Caco-2 (cell line): Measurements from ENCODE around the gene RIF1. TPM values are rescaled to one million over a fixed set of nuclear protein-coding genes. Genes with fewer than 3 reads are reported as not detected.
"Not testable (repeated sequence)": the region's sequence is repeated elsewhere in the genome, so short reads cannot be mapped to it uniquely, and the experiment has no call there.

Experiments
- BruUV-seq: library from RNA; stranded (reverse); fragments of 400-500 nt; replicated peaks from 2 replicates; lab custom pipeline; 2021; lab: Mats Ljungman, UMichigan
- CTCF ChIA-PET: fragments of 300-600 bp; sonication (Branson Sonifier 250); formaldehyde crosslinking; loops from one replicate; lab custom pipeline; 2022; ENCODE audit warnings: antibody characterized with exemption; lab: Charles Lee
- POLR2A ChIA-PET: fragments of 300-600 bp; sonication (Branson Sonifier 250); formaldehyde crosslinking; loops from one replicate; lab custom pipeline; 2022; ENCODE audit warnings: antibody characterized with exemption; lab: Charles Lee
- DNase-seq, 2 experiments: peaks; one replicate each; pipeline versions ENCODE4 v3.0.0 to v3.0.0-alpha.2; 2020 to 2022
- H3K27me3 ChIP-seq: replicated peaks from 2 replicates; pipeline ENCODE4 v1.6.0; 2011; ENCODE audit warnings: low read length; ENCODE audit not compliant: control insufficient read depth, insufficient read depth
- H3K36me3 ChIP-seq: 2 replicates; pipeline ENCODE4 v1.5.1; 2011; ENCODE audit warnings: low read length; ENCODE audit not compliant: control insufficient read depth, insufficient read depth
- H3K4me1 ChIP-seq: fragments of 250-450 bp; sonication (Bioruptor Pico); 2 replicates; pipeline ENCODE4 v1.5.1; 2020; ENCODE audit warnings: mild to moderate bottlenecking
- H3K4me3 ChIP-seq: 2 replicates; pipeline ENCODE4 v1.5.1; 2011; ENCODE audit warnings: low read depth, mild to moderate bottlenecking, control low read depth, low read length
- H3K9me3 ChIP-seq: fragments of 250-450 bp; sonication (Bioruptor Pico); 2 replicates; pipeline ENCODE4 v1.5.1; 2020; ENCODE audit warnings: mild to moderate bottlenecking, moderate library complexity
- H3K27ac Mint-ChIP-seq: one replicate; pipeline ENCODE4 v1.8.0; 2022; ENCODE audit warnings: mixed read lengths; ENCODE audit not compliant: unreplicated experiment
- H3K27me3 Mint-ChIP-seq: one replicate; pipeline ENCODE4 v1.8.0; 2022; ENCODE audit warnings: mixed read lengths; ENCODE audit not compliant: insufficient read depth, unreplicated experiment
- H3K36me3 Mint-ChIP-seq: one replicate; pipeline ENCODE4 v1.8.0; 2022; ENCODE audit warnings: mild to moderate bottlenecking, mixed read lengths; ENCODE audit not compliant: insufficient read depth, unreplicated experiment
- H3K4me1 Mint-ChIP-seq: one replicate; pipeline ENCODE4 v1.8.0; 2022; ENCODE audit warnings: low read depth, mixed read lengths; ENCODE audit not compliant: unreplicated experiment
- H3K4me3 Mint-ChIP-seq: one replicate; pipeline ENCODE4 v1.8.0; 2022; ENCODE audit warnings: mild to moderate bottlenecking, moderate library complexity, mixed read lengths; ENCODE audit not compliant: unreplicated experiment
- H3K9me3 Mint-ChIP-seq: one replicate; pipeline ENCODE4 v1.8.0; 2022; ENCODE audit warnings: mixed read lengths; ENCODE audit not compliant: unreplicated experiment
- intact Hi-C: fragments of 100-400 bp; cut with micrococcal nuclease; formaldehyde crosslinking; loops from one replicate; pipeline ENCODE4 v1.10.0; 2022; ENCODE audit not compliant: unreplicated experiment
- total RNA-seq: library from RNA; stranded (reverse); gene quantifications from 2 replicates; pipeline ENCODE4 v1.2.3, GENCODE V29; 2022
- TF ChIP-seq, protein P1 (sequence below), 2 experiments: fragments of 200-600 bp in 1 of 2; IDR thresholded peaks; 1 replicate in 1 of 2; 2 replicates in 1 of 2; pipeline versions ENCODE4 v1.5.1 to v1.8.0; 2011 to 2022; ENCODE audit warnings: antibody characterized with exemption in 1 of 2, control low read depth in 1 of 2, inconsistent platforms in 1 of 2, low read depth in 1 of 2, low read length in 1 of 2, mild to moderate bottlenecking in 1 of 2, moderate library complexity in 1 of 2; ENCODE audit not compliant: insufficient read depth in 1 of 2, severe bottlenecking in 1 of 2, unreplicated experiment in 1 of 2

Gene RIF1
- total RNA-seq, 1 experiment from 2014 or later = 63.9 TPM

- intact Hi-C loops = loop anchor here (10.0 kb wide), 1 partner anchor 146 kb away; the partner anchor contains the start of gene RBM43
- ChIA-PET CTCF (interaction anchor here (0.6 to 0.8 kb wide), 10 partner anchors 9 to 1121 kb away, joined by 3 to 9 read pairs (median 4); partner anchors contain the start of gene NMI), POLR2A (interaction anchor here (1.4 kb wide), 1 partner anchor 121 kb away, joined by 15 read pairs; the partner anchor contains the start of gene NMI)
- H3K36me3 Mint-ChIP-seq = peaks cover 60% of the 10 kb centered on the region
- H3K4me1 Mint-ChIP-seq = peaks cover 6% of the 10 kb centered on the region
- peaks cover 3% of the 10 kb centered on the region for H3K27me3 Mint-ChIP-seq
- no peaks in the 10 kb centered on the region for H3K9me3 ChIP-seq
- DNase-seq = peak; percentile 64 to 69
- H3K27me3 ChIP-seq = no peaks in the 10 kb centered on the region
- TF ChIP-seq, protein P1, sequence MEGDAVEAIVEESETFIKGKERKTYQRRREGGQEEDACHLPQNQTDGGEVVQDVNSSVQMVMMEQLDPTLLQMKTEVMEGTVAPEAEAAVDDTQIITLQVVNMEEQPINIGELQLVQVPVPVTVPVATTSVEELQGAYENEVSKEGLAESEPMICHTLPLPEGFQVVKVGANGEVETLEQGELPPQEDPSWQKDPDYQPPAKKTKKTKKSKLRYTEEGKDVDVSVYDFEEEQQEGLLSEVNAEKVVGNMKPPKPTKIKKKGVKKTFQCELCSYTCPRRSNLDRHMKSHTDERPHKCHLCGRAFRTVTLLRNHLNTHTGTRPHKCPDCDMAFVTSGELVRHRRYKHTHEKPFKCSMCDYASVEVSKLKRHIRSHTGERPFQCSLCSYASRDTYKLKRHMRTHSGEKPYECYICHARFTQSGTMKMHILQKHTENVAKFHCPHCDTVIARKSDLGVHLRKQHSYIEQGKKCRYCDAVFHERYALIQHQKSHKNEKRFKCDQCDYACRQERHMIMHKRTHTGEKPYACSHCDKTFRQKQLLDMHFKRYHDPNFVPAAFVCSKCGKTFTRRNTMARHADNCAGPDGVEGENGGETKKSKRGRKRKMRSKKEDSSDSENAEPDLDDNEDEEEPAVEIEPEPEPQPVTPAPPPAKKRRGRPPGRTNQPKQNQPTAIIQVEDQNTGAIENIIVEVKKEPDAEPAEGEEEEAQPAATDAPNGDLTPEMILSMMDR (IDR thresholded peaks at IDR 0.05; ENCODE audit: insufficient read depth in 1 of 2, low read depth in 1 of 2, low read length in 1 of 2, severe bottlenecking in 1 of 2, unreplicated experiment in 1 of 2) = no peak
- H3K4me1 ChIP-seq = no peaks in the 10 kb centered on the region
- peak overlapping the region; percentile 97 for H3K4me3 Mint-ChIP-seq
- peaks cover 1% of the 10 kb centered on the region; the same call in 1 of the 2 replicates for H3K36me3 ChIP-seq
- no TSS peak for BruUV-seq
- H3K4me3 ChIP-seq = peak overlapping the region; percentile 69
- H3K27ac Mint-ChIP-seq = peak overlapping the region; percentile 100
- H3K9me3 Mint-ChIP-seq = no peaks in the 10 kb centered on the region
Measured at GRCh38 chr2:151410485-151410834, 758 bp downstream of the RIF1 start.

- no peaks in the 10 kb centered on the region for H3K4me1 ChIP-seq
- intact Hi-C loops = loop anchor here (10.0 kb wide), 1 partner anchor 153 kb away; the partner anchor contains the start of gene RBM43
- ChIA-PET CTCF (no interaction called here), POLR2A (no interaction called here)
- H3K4me1 Mint-ChIP-seq = no peaks in the 10 kb centered on the region
- no peak overlapping the region for H3K4me3 ChIP-seq
- H3K9me3 Mint-ChIP-seq = no peaks in the 10 kb centered on the region
- no peaks in the 10 kb centered on the region for H3K9me3 ChIP-seq
- H3K27me3 ChIP-seq = no peaks in the 10 kb centered on the region
- H3K36me3 ChIP-seq = no peaks in the 10 kb centered on the region; the same call in 1 of the 2 replicates
- H3K4me3 Mint-ChIP-seq = no peak overlapping the region
- no peak overlapping the region for H3K27ac Mint-ChIP-seq
- no peaks in the 10 kb centered on the region for H3K27me3 Mint-ChIP-seq
- no peak for DNase-seq
- no TSS peak for BruUV-seq
- TF ChIP-seq, protein P1 (IDR thresholded peaks at IDR 0.05; ENCODE audit: insufficient read depth in 1 of 2, low read depth in 1 of 2, low read length in 1 of 2, severe bottlenecking in 1 of 2, unreplicated experiment in 1 of 2) = no peak
- peaks cover 95% of the 10 kb centered on the region for H3K36me3 Mint-ChIP-seq
Measured at GRCh38 chr2:151417650-151418049, 7.9 kb downstream of the RIF1 start.

- CTCF ChIA-PET, BruUV-seq: not testable (repeated sequence)
Measured at GRCh38 chr2:151421681-151422080, 12.0 kb downstream of the RIF1 start.

More at GRCh38 chr2:151421681-151422080, 12.0 kb downstream of the RIF1 start:
- H3K9me3 ChIP-seq, H3K4me1 ChIP-seq, DNase-seq, H3K27me3 ChIP-seq, intact Hi-C loops, POLR2A ChIA-PET, H3K9me3 Mint-ChIP-seq, H3K27me3 Mint-ChIP-seq, H3K4me3 ChIP-seq, H3K27ac Mint-ChIP-seq, H3K4me3 Mint-ChIP-seq, H3K4me1 Mint-ChIP-seq, H3K36me3 ChIP-seq: not testable (repeated sequence)
- H3K36me3 Mint-ChIP-seq = peaks cover 95% of the 10 kb centered on the region
